CD4-positive, alpha-beta T cell treated with Interleukin-1 beta for 1 hour (primary cell): ENCODE data around the gene PYROXD2.
A peak's percentile ranks its signal among the peaks of the same experiment; 100 is the strongest.

Experiments
- DNase-seq, 2 donors: peaks; one replicate each; pipeline ENCODE4 v3.0.0-alpha.2; 2020 to 2022

PYROXD2 gene

DNA sequence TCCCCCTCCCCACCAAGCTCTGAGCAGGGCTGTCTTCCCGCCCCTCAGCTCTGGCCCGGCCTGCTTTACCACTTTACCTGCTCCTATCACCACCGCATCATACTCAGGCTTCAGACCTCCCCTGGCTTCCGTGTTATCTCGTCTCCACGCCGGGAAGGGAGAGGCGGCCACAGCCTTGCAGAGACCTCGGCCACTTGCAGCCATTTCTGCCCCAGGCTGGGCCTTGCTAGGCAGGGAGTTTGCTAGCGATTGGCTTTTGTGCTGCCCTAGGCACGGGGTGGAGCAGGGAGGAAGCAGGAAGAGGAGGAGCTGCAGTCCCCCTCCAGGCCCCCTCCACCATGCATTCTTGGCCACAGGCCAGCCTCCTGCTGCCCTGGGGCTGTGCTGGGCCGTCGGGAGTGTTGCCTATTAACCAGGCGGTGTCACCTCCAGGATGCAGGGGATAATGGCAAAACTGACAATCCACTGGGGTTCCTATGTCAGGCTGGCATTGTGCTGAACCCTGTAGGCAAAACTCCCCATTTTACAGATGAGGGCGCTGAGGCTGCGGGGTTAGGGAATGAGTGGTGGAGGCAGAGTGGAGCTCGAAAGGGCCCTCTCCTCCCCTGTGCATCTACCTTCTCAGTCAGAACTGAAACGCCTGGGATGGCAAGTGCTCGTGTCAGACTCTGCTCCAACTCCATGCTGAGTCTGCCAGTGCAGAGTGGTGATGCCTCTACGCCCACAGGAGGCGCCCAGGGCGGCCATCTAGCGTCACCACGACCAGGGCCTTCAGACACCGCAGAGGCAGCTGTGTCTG, at the start of gene PYROXD2:
TSS of gene PYROXD2 (minus strand) at position 251 of the 799 bp plus-strand sequence. CDS start at position 204, 47 bp downstream.
- peak; percentile 55 to 66 for DNase-seq

GRCh38 chr10:98463976-98464754, 49.2 kb upstream of the PYROXD2 start:
- no peak for DNase-seq

- no peak for DNase-seq
Observed at GRCh38 chr10:98463016-98463415, 48.0 kb upstream of the PYROXD2 start.

GRCh38 chr10:98461500-98461842, 46.5 kb upstream of the PYROXD2 start:
- DNase-seq, result no peak

- no peak for DNase-seq
Observed at GRCh38 chr10:98460837-98461499, 46.0 kb upstream of the PYROXD2 start.

DNA sequence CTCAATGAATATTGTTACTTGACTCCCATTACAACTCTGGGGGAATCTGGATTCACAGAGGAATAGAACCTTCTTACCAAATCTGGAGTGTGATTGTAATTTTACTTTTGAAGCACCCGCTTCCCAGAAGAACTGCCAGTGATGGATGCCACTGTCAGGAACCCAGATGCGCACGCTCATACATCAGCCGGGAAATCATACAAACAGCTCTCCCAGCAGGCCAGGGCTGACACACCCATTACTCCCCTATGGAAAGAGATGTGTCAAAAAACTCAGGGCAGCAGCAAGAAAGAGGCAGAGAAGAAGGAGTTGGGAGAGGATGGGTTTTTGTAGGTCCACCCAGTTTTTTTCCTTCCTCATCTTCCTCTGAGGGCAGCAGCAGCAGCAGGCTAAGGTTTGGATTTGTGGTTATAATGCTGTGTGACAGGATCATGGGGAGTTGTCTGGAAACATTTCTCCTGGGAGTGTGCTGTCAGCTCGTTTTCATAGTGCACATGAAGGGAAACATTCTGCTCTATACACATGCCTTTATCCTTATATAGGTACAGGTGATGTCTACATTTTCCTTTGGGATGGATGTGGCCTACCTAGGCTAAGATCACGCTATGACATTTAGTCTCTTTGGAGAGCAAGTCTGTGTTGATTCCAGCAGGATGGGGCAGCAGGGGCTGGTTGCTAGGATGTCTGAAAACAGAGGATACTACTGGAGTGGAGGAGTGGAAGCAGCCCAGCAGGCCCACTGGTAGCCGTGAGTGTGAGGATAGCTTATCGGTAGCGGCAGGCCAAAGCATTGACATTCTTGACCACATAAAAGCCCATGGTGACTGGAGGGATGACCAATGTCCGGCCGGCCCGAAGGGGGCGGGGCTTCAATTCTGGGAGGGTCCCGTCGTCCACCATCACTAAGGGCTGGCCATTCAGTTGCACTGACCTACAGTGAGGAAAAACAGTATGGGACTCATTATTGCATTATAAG, 44.1 kb upstream of the PYROXD2 start:
- DNase-seq, result no peak

DNA sequence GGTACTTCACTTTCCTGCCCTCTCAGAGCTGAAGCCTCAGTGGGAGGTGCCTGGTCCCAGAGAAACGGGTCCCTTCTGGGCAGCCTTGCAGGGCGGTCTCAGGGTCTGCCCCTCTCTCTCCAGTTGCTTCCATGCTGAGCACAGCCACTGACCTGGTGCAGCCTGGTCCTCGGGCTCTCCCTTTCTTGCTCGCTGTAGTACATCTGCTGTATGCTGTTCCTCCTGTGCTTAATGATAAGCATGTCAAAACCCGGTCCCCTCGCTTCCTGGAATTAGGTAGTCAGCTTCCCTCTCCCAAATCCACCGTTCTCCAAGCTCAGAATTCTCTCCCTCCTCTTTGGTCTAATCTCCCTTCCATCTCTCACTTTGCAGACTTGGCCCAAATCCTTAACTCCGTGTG, 42.7 kb upstream of the PYROXD2 start:
- DNase-seq, result no peak

DNA sequence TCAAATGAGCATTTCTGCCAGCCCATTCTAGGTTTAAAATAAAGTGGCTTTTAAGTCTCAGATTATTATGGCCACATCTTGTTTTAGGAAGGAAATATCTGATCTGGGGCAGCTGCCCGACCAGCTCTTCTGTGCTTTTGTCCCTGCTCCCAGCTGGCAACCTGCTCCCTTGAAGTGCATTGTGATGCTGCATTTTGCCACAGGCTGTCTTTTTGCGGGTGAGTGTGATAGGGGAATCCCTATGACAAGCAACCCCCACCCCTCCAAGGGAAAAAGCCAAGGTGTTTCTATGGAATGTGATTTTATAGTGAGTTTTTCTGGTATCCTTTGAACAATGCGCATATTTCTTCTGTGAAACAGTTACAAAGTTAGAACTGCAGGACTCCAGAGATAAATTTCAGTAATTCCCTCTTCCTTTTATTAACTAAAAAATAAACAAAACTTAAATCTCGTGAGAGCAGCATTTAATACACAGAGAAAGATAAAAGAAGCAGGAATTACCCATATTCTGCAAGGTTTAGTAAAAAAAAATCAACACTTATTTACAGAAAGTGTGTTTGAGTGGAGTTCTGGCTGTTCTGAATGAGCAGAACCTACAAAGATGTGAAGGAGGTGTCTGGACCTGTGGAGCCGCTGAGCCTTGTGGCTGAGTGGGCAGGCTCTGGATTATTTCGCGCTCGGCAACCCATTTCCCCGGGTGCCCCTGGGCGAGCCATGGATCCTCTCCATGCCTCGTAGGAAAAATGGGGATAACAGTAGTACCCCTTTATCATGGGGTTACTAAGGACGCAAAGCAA, 41.9 kb upstream of the PYROXD2 start:
- no peak for DNase-seq

- DNase-seq, result no peak
Observed at GRCh38 chr10:98456043-98456570, 41.1 kb upstream of the PYROXD2 start.

DNA sequence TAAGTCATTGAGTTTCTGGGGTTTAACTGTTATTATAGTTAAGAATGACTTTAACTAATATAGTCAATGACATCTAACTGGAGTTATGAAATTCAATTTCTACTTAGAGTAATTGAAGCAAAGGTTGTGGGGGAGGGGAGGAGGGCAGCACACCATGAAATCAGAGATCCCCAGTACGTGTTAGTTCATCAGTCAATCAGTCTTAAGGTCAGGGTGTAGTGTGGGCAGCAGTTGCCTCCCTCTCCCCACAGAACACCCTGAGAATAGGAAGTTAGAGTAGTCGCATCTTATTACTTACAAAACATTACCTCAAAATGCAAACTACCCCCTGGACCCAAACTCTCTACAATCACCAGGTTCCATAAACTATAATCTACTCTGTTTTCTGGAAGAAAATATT, 38.7 kb upstream of the PYROXD2 start:
- DNase-seq, result no peak

- DNase-seq, result no peak
Observed at GRCh38 chr10:98450618-98451017, 35.6 kb upstream of the PYROXD2 start.

- DNase-seq, result no peak
Observed at GRCh38 chr10:98449287-98449686, 34.3 kb upstream of the PYROXD2 start.

- peak; percentile 78 to 86 for DNase-seq
Observed at GRCh38 chr10:98446661-98447221, 31.8 kb upstream of the PYROXD2 start, which contains the start of gene HPS1. Gene HPS1 (minus strand): TSS chr10:98446935. CDS start chr10:98443240, 3,695 bp downstream.

DNA sequence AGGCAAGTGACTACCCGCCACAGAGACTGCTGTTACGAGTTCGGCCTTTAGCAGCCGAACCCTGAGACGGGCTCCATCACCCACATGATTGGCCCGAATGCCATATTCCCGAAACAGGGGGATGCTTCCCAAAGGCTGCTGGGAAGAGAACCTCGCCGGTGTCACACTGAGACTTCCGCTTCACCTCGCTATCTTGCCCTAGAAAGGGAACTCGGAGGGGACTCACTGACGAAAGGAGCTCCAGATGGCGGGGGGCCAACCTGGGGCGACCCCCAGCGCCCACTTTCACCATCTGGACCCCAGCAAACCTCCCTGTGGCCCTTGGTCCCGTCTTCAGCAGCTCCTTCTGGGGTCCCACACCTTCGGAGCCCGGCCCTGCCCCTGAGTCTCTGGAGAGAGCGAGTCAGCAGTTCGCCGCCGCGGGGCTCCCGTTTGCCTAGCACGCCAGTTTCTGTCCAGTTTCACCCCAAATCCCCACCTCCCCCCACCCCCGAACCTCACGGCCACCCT, 31.2 kb upstream of the PYROXD2 start:
- peak; percentile 24 to 28 for DNase-seq

GRCh38 chr10:98445200-98445812, 30.3 kb upstream of the PYROXD2 start:
- no peak for DNase-seq

- peak in 1 of 2 donors; percentile 17 for DNase-seq
Observed at GRCh38 chr10:98444314-98445006, 29.5 kb upstream of the PYROXD2 start.

DNA sequence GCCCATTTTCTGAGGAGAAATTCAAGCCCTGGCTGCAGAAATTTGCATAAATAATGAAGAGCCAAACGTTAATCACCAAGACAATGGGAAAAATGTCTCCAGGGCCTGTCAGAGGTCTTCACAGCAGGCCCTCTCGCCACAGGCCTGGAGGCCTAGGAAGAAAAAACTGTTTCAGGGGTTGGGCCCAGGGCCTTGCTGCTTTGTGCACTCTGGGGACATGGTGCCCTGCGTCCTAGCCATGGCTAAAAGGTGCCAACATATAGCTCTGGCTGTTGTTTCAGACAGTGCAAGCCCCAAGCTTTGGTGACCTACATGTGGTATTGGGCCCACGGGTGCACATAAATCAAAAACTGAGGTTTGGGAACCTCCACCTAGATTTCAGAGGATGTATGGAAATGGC, 23.7 kb upstream of the PYROXD2 start:
- no peak for DNase-seq

GRCh38 chr10:98436704-98437103, 21.7 kb upstream of the PYROXD2 start:
- no peak for DNase-seq

GRCh38 chr10:98435178-98435577, 20.2 kb upstream of the PYROXD2 start:
- DNase-seq, result no peak
